SU-DHL-6 (cell line): Measurements from ENCODE around the gene YIPF1.
"Not testable (repeated sequence)": the region's sequence is repeated elsewhere in the genome, so short reads cannot be mapped to it uniquely, and the experiment has no call there.

ENCODE experiments used
- H2AFZ ChIP-seq: fragments of 200-600 bp; sonication (generic); 2 replicates; pipeline ENCODE4 v1.6.1; 2014; ENCODE audit warnings: low read depth, mild to moderate bottlenecking, moderate library complexity, mixed read lengths, antibody characterized with exemption, low read length; ENCODE audit not compliant: severe bottlenecking
- H3F3A ChIP-seq: fragments of 200-600 bp; shearing (Covaris generic); 2 replicates; pipeline ENCODE4 v1.6.0; 2016; ENCODE audit warnings: antibody characterized with exemption, mild to moderate bottlenecking; ENCODE audit not compliant: insufficient read depth
- H3K27ac ChIP-seq: fragments of 200-600 bp; sonication (generic); 2 replicates; pipeline ENCODE4 v1.5.1; 2016; ENCODE audit warnings: low read depth, mild to moderate bottlenecking, low read length, moderate library complexity, mixed read lengths
- H3K27me3 ChIP-seq: fragments of 200-600 bp; sonication (generic), shearing (Covaris generic); 2 replicates; pipeline ENCODE4 v1.6.0; 2014; ENCODE audit warnings: mild to moderate bottlenecking, low read length
- H3K36me3 ChIP-seq: fragments of 200-600 bp; sonication (generic); 2 replicates; pipeline ENCODE4 v1.6.1; 2014; ENCODE audit warnings: mild to moderate bottlenecking, low read length, mixed read lengths
- H3K4me2 ChIP-seq: fragments of 300-600, 200-600 bp; shearing (Covaris generic), sonication (generic); 2 replicates; pipeline ENCODE4 v1.6.0; 2014; ENCODE audit warnings: low read length, low read depth, mild to moderate bottlenecking; ENCODE audit not compliant: poor library complexity, severe bottlenecking
- H3K4me3 ChIP-seq: fragments of 200-600 bp; sonication (generic); 2 replicates; pipeline ENCODE4 v1.5.1; 2014; ENCODE audit warnings: antibody characterized with exemption, low read length, mild to moderate bottlenecking, mixed read lengths; ENCODE audit not compliant: insufficient read depth, poor library complexity, severe bottlenecking
- H3K79me2 ChIP-seq: fragments of 200-600 bp; sonication (generic); 2 replicates; pipeline ENCODE4 v1.6.1; 2014; ENCODE audit warnings: mild to moderate bottlenecking, low read length, moderate library complexity; ENCODE audit not compliant: insufficient read depth
- H3K9ac ChIP-seq: fragments of 200-600 bp; sonication (generic); 2 replicates; pipeline ENCODE4 v1.7.0; 2014; ENCODE audit warnings: mild to moderate bottlenecking, low read length
- H3K9me2 ChIP-seq: fragments of 200-600 bp; sonication (generic); replicated peaks from 2 replicates; pipeline ENCODE4 v1.6.1; 2014; ENCODE audit warnings: low read length; ENCODE audit not compliant: insufficient read depth
- H3K9me3 ChIP-seq: fragments of 200-600 bp; sonication (generic); 2 replicates; pipeline ENCODE4 v1.6.1; 2014; ENCODE audit warnings: low read length, mixed read lengths; ENCODE audit not compliant: insufficient read depth
- H4K20me1 ChIP-seq: fragments of 200-600 bp; sonication (generic); 2 replicates; pipeline ENCODE4 v1.6.1; 2014; ENCODE audit warnings: low read depth, mild to moderate bottlenecking, antibody characterized with exemption, low read length, moderate library complexity, mixed read lengths
- CTCF ChIP-seq: fragments of 200-600 bp; sonication (generic); IDR thresholded peaks from one replicate; pipeline ENCODE4 v1.5.1; 2017; ENCODE audit warnings: antibody characterized with exemption, mild to moderate bottlenecking, low read length, moderate library complexity; ENCODE audit not compliant: insufficient read depth, poor library complexity, severe bottlenecking
- EZH2phosphoT487 ChIP-seq: fragments of 200-600 bp; sonication (generic), shearing (Covaris generic); conservative IDR thresholded peaks from 2 replicates; pipeline ENCODE4 v1.6.1; 2018; ENCODE audit warnings: mild to moderate bottlenecking, antibody characterized with exemption, low read length, moderate library complexity, mixed read lengths

YIPF1 gene

GRCh38 chr1:53825306-53825705 lies 64.3 kb downstream of the YIPF1 start:
- no peaks in the 10 kb centered on the region for H3K27me3 ChIP-seq
- H3K79me2 ChIP-seq: peaks cover 46% of the 10 kb centered on the region
- H3K36me3 ChIP-seq: peaks cover 42% of the 10 kb centered on the region; the same call in 1 of the 2 replicates
- H3K27ac ChIP-seq: no peak overlapping the region
- no peaks in the 10 kb centered on the region for H3K9me3 ChIP-seq
- peaks cover 3% of the 10 kb centered on the region; the same call in 1 of the 2 replicates for H4K20me1 ChIP-seq
- H3K9ac ChIP-seq: no peak overlapping the region
- H3K9me2 ChIP-seq: no peaks in the 10 kb centered on the region
- H3K4me2 ChIP-seq: no peak overlapping the region
- no peak overlapping the region for H3K4me3 ChIP-seq
- H3F3A ChIP-seq: no peaks in the 10 kb centered on the region
- H2AFZ ChIP-seq: no peak overlapping the region
- TF ChIP-seq CTCF (no peak), EZH2phosphoT487 (no peak)

- H3K27ac ChIP-seq: no peak overlapping the region
- H4K20me1 ChIP-seq: no peaks in the 10 kb centered on the region; the same call in 1 of the 2 replicates
- no peak overlapping the region for H3K9ac ChIP-seq
- TF ChIP-seq CTCF (no peak), EZH2phosphoT487 (no peak)
- H3K9me2 ChIP-seq: no peaks in the 10 kb centered on the region
- H3K4me2 ChIP-seq: no peak overlapping the region
- H3K36me3 ChIP-seq: peaks cover 50% of the 10 kb centered on the region
- H2AFZ ChIP-seq: no peak overlapping the region
- H3K4me3 ChIP-seq: no peak overlapping the region
- H3K27me3 ChIP-seq: no peaks in the 10 kb centered on the region
- no peaks in the 10 kb centered on the region for H3F3A ChIP-seq
- H3K9me3 ChIP-seq: no peaks in the 10 kb centered on the region
- peaks cover 36% of the 10 kb centered on the region for H3K79me2 ChIP-seq
Measured at GRCh38 chr1:53822931-53823330, 66.7 kb downstream of the YIPF1 start.

GRCh38 chr1:53821380-53821779 lies 68.2 kb downstream of the YIPF1 start:
- Histone ChIP-seq H3K4me3 (no peak overlapping the region), H3K4me2 (no peak overlapping the region), H3K79me2 (peaks cover 37% of the 10 kb centered on the region), H3K9me3 (no peaks in the 10 kb centered on the region), H3K9me2 (no peaks in the 10 kb centered on the region), H3K9ac (no peak overlapping the region), H3F3A (peaks cover 5% of the 10 kb centered on the region; the same call in 1 of the 2 replicates), H3K27ac (no peak overlapping the region), H3K27me3 (no peaks in the 10 kb centered on the region), H4K20me1 (no peaks in the 10 kb centered on the region; the same call in 1 of the 2 replicates), H2AFZ (no peak overlapping the region), H3K36me3 (peaks cover 50% of the 10 kb centered on the region)
- TF ChIP-seq EZH2phosphoT487 (no peak), CTCF (no peak)

GRCh38 chr1:53819387-53819786 lies 70.2 kb downstream of the YIPF1 start:
- Histone ChIP-seq H3K27me3 (no peaks in the 10 kb centered on the region), H3K4me2 (no peak overlapping the region), H3K9me3 (no peaks in the 10 kb centered on the region), H4K20me1 (no peaks in the 10 kb centered on the region; the same call in 1 of the 2 replicates), H3K9ac (no peak overlapping the region), H3K27ac (no peak overlapping the region), H3F3A (peaks cover 5% of the 10 kb centered on the region; the same call in 1 of the 2 replicates), H3K79me2 (peaks cover 53% of the 10 kb centered on the region), H3K9me2 (no peaks in the 10 kb centered on the region), H3K4me3 (no peak overlapping the region), H2AFZ (no peak overlapping the region), H3K36me3 (peaks cover 46% of the 10 kb centered on the region)
- no peak for TF ChIP-seq EZH2phosphoT487

GRCh38 chr1:53816584-53816983 lies 73.0 kb downstream of the YIPF1 start:
- H3K27ac ChIP-seq, H3K9ac ChIP-seq, H4K20me1 ChIP-seq, H3K4me2 ChIP-seq, H3K4me3 ChIP-seq, H3F3A ChIP-seq, H3K27me3 ChIP-seq, H2AFZ ChIP-seq, H3K9me3 ChIP-seq, H3K9me2 ChIP-seq: not testable (repeated sequence)
- peaks cover 58% of the 10 kb centered on the region for H3K79me2 ChIP-seq
- H3K36me3 ChIP-seq: peaks cover 34% of the 10 kb centered on the region

- H3K9me2 ChIP-seq, H3K27ac ChIP-seq, H3K4me2 ChIP-seq, H2AFZ ChIP-seq, H3F3A ChIP-seq, H3K4me3 ChIP-seq, H3K9me3 ChIP-seq, H3K9ac ChIP-seq, H4K20me1 ChIP-seq, H3K27me3 ChIP-seq: not testable (repeated sequence)
- peaks cover 57% of the 10 kb centered on the region for H3K79me2 ChIP-seq
- H3K36me3 ChIP-seq: peaks cover 34% of the 10 kb centered on the region
Measured at GRCh38 chr1:53815484-53815883, 74.1 kb downstream of the YIPF1 start.
